Esophagus (tissue), 2 donors: Measurements from ENCODE around the gene GPR18. TPM values are rescaled to one million over a fixed set of nuclear protein-coding genes. Genes with fewer than 3 reads are reported as not detected.
A peak's percentile ranks its signal among the peaks of the same experiment; 100 is the strongest.

Experiments
- H3K27ac ChIP-seq, 2 donors: one replicate each; pipeline ENCODE4 v1.5.1; 2013; ENCODE audit warnings: low read depth in 2 of 2, mild to moderate bottlenecking in 2 of 2, inconsistent platforms in 1 of 2, low read length in 1 of 2, moderate library complexity in 1 of 2
- H3K27me3 ChIP-seq, 2 donors: one replicate each; pipeline ENCODE4 v1.6.1; 2013; ENCODE audit warnings: low read length in 2 of 2, control low read depth in 1 of 2, mild to moderate bottlenecking in 1 of 2; ENCODE audit not compliant: insufficient read depth in 2 of 2, control insufficient read depth in 1 of 2
- H3K36me3 ChIP-seq, 2 donors: one replicate each; pipeline ENCODE4 v1.6.1; 2013; ENCODE audit warnings: low read length in 1 of 2; ENCODE audit not compliant: control insufficient read depth in 2 of 2, insufficient read depth in 2 of 2
- H3K4me1 ChIP-seq, 2 donors: one replicate each; pipeline ENCODE4 v1.6.1; 2013; ENCODE audit warnings: low read length in 1 of 2; ENCODE audit not compliant: control insufficient read depth in 2 of 2, insufficient read depth in 2 of 2
- H3K4me3 ChIP-seq, 2 donors: one replicate each; pipeline ENCODE4 v1.5.1; 2013; ENCODE audit warnings: low read length in 2 of 2, mild to moderate bottlenecking in 2 of 2, low read depth in 1 of 2, moderate library complexity in 1 of 2
- H3K9me3 ChIP-seq, 2 donors: one replicate each; pipeline ENCODE4 v1.6.1; 2013; ENCODE audit warnings: mild to moderate bottlenecking in 2 of 2, low read depth in 1 of 2, low read length in 1 of 2, moderate library complexity in 1 of 2; ENCODE audit not compliant: control insufficient read depth in 2 of 2, insufficient read depth in 1 of 2
- WGBS, 2 donors: extraction: QIAGEN DNeasy Blood & Tissue Kit; methylation state at CpG; one replicate each; pipeline ENCODE4 v1.1.7; 2013; 5-methylcytosine and 5-hydroxymethylcytosine counted together
- polyA plus RNA-seq, 2 donors: library from polyadenylated mRNA; stranded (reverse); fragments of 200-250 nt; gene quantifications; one replicate each; pipeline ENCODE4 v1.2.3, GENCODE V29; 2013
- donor health status: healthy with polysubstance abuse.
- donor health status: Bipolar disorder and iron deficiency.

GPR18 gene
- polyA plus RNA-seq, 2 donors, result 0.12 to 0.24 TPM

DNA sequence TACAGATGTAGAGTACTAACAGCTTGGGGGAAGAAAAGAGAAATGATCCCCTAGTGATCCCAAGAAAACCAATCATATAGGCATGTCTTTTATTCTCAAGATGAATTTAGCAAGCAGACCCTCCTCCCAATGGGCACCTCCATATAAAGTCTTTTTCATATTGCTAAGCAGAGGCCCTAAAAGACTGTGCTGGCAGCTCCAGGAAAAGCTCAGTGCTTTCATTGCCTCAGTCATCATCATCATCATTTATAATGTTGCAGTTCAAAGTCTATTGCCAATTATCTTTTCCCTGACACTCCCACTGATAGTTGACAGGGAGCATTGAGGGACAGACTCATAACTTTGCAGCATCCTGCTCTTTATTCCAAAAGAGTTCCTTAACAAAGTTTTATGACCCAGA is 36.0 kb upstream of the GPR18 start:
- no peaks in the 10 kb centered on the region for H3K4me1 ChIP-seq
- no peak overlapping the region for H3K27ac ChIP-seq
- H3K27me3 ChIP-seq, result no peaks in the 10 kb centered on the region
- H3K36me3 ChIP-seq, result peaks cover 0 to 3% of the 10 kb centered on the region in 2 donors
- H3K9me3 ChIP-seq, result no peaks in the 10 kb centered on the region
- no peak overlapping the region for H3K4me3 ChIP-seq

DNA sequence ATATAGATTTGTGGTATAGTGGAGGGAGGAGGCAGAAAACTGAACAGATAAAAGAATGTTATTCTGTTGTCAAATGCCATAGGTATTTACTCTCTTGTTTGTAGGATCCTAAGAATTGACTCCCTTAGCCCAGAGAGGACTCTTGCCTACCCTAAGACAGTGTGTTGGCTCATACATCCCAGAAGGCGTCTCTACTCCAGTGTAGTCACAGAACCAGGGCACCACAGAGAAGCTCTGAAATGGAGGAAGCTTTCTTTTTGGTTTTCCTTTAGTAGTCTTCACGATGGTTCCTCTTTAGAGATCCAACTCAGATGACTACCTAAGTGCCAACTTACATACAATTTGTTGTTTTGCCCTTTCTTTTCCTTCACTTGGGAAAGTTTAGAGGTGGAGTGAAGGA is 35.0 kb upstream of the GPR18 start:
- Histone ChIP-seq H3K27me3 (no peaks in the 10 kb centered on the region), H3K9me3 (no peaks in the 10 kb centered on the region), H3K4me1 (no peaks in the 10 kb centered on the region), H3K27ac (no peak overlapping the region), H3K4me3 (no peak overlapping the region), H3K36me3 (peaks cover 0 to 3% of the 10 kb centered on the region in 2 donors)
- 88 to 91% methylated on average over 2 of the region's 2 CpGs for WGBS, 2 donors

DNA sequence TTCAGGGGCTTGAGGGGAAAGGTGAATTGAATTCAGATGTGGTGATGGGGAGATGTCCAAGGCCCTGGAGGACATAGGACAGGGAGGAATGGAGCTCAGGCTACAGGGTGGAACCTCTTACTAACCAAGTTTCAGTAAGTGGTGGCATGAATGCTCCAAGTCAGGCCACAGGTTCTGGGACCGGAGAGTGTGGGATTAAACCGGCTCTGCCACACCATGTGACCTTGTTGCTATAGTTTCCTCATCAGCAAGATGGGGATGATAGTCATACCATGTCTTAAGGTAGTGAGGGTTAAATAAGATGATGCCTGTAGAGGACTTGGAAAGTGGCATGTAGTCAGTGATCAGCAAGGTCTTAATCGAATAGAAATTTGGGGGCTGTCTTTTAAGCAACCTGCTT is 32.7 kb upstream of the GPR18 start:
- WGBS, 2 donors, result 68% methylated on average over 3 of the region's 3 CpGs
- Histone ChIP-seq H3K9me3 (no peaks in the 10 kb centered on the region), H3K27ac (peak overlapping the region; percentile 62 to 63), H3K27me3 (no peaks in the 10 kb centered on the region), H3K4me1 (no peaks in the 10 kb centered on the region), H3K4me3 (no peak overlapping the region), H3K36me3 (peaks cover 0 to 3% of the 10 kb centered on the region in 2 donors)

DNA sequence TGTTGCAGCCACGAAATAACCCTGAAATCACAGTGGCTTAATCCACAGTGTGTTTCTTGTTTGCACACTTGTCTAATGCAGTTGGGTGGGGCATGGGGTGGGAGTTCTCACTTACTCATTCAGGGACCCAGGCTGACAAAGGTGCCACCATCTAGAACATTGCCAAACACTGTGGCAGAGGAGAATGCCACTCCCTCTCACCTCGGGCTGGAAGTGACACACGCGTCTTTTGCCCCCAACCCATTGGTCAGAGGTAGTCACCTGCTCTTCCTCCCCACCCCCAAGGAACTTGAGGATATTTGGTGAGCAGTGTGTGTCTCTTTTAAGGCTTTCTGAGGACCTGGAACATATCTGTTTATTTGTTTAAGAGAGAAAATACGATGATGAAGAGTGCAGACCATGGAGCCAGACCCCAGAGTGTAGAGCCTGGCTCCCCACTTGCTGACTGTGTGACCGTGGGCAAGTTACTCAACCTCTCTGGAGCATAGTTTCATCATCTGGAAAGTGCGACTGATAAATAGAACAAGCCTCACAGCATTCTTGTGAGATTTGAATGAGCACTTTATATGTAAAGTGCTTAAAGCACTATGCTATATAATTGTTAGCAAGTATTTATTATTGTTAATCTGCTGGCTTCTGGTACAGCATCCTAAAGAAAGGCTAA is 31.6 kb upstream of the GPR18 start:
- peak overlapping the region; percentile 73 to 90 for H3K27ac ChIP-seq
- H3K36me3 ChIP-seq, result no peaks in the 10 kb centered on the region
- H3K4me1 ChIP-seq, result no peaks in the 10 kb centered on the region
- no peaks in the 10 kb centered on the region for H3K27me3 ChIP-seq
- 54 to 74% methylated on average over 7 of the region's 7 CpGs for WGBS, 2 donors
- H3K4me3 ChIP-seq, result no peak overlapping the region
- no peaks in the 10 kb centered on the region for H3K9me3 ChIP-seq

DNA sequence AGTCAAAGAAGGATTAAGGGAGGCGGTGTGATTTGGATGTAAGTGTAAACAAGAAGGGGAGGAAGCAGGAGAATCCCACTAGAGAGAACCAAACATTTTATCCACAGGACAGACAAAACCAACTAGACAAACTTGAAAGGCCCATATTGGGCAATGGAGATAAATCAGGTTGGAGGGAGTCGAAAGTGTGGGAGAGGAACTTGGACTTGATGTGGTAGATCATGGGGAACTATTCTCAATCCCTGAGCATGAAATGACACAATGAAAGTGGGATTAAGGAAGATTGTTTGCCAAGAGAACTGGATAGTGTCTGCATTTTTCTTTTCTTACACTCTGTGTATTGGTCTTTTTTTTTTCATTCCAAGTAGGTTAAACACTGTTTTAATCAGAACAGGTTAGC is 31.1 kb upstream of the GPR18 start:
- WGBS, 2 donors, result 49 to 58% methylated on average over 2 of the region's 2 CpGs
- Histone ChIP-seq H3K9me3 (no peaks in the 10 kb centered on the region), H3K4me1 (no peaks in the 10 kb centered on the region), H3K27ac (peak overlapping the region; percentile 26 to 78), H3K4me3 (no peak overlapping the region), H3K36me3 (no peaks in the 10 kb centered on the region), H3K27me3 (no peaks in the 10 kb centered on the region)

DNA sequence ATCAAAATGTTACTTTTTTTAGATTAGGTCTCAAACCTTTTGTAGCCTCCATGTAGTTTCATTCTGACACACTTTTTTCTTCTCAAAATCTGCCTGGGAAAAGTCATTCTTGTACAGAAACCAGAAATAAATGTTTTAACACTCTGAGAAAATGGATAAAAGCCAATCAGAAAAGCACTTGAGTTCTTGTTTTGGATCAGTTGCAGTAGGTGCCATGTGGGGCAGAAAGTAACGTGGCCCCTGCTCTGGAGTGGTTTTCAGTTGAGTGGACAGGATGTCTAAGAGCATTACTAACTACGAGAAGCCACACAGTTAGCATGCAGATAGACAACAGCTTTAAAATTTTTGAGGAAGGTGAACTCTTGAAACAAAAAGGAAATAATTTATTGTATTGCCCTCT is 29.9 kb upstream of the GPR18 start:
- no peak overlapping the region for H3K4me3 ChIP-seq
- 45 to 57% methylated on average over 2 of the region's 2 CpGs for WGBS, 2 donors
- H3K4me1 ChIP-seq, result no peaks in the 10 kb centered on the region
- peak overlapping the region in 1 of 2 donors; percentile 71 for H3K27ac ChIP-seq
- no peaks in the 10 kb centered on the region for H3K9me3 ChIP-seq
- H3K36me3 ChIP-seq, result no peaks in the 10 kb centered on the region
- no peaks in the 10 kb centered on the region for H3K27me3 ChIP-seq

DNA sequence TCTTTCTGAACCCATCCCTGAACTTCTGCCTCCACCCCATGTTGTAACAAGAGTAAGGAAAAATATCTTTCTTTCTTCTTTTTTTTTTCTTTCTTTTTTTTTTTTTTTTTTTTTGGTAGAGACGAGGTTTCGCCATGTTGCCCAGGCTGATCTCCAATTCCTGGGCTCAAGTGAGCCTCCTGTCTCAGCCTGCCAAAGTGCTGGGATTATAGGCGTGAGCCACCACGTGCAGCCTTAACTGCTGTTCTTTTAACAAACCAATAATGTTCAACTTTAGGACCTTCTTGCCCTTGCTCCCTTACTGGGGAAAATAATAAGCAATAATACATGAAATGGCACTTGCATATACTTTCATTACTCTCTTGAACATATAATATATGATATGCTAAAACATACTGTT is 29.4 kb upstream of the GPR18 start:
- Histone ChIP-seq H3K27me3 (no peaks in the 10 kb centered on the region), H3K4me3 (no peak overlapping the region), H3K4me1 (no peaks in the 10 kb centered on the region), H3K9me3 (no peaks in the 10 kb centered on the region), H3K27ac (peak overlapping the region in 1 of 2 donors; percentile 30), H3K36me3 (no peaks in the 10 kb centered on the region)
- WGBS, 2 donors, result 29 to 57% methylated on average over 4 of the region's 4 CpGs

DNA sequence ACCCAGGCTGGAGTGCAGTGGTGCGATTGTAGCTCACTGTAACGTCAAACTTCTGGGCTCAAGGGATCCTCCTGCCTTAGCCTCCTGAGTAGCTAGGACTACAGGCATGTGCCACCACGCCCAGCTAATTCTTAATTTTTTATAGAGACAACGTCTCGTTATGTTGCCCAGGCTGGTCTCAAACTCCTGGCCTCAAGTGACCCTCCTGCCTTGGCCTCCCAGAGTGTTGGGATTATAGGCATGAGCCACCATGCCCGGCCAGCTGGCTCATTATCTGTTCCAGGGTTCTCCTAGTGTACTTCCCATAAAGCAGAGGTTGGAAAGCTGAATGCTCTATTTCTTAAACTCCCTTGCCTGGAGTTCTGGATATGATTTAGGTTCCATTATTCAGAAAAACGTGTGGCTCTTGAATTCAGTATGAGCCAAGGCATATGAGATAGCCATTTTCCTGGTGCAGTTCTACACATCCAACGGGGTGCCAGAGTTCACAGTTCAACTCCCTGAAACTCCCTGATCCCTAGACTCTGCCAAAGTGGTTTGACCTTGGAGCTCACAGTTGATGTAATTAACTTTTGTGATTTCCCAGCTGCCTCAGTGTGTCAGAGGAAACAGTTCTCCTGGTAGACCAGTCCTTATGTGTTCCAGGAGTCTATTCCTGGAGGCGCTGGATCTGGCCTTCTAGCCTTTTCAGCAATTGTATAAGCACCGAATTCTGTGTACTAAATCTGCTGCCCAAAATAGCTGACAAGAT is 27.4 kb upstream of the GPR18 start:
- H3K36me3 ChIP-seq, result peaks cover 0 to 5% of the 10 kb centered on the region in 2 donors
- peaks cover 0 to 4% of the 10 kb centered on the region in 2 donors for H3K4me1 ChIP-seq
- no peaks in the 10 kb centered on the region for H3K9me3 ChIP-seq
- WGBS, 2 donors, result 71 to 79% methylated on average over 10 of the region's 10 CpGs
- H3K27ac ChIP-seq, result peak overlapping the region in 1 of 2 donors; percentile 13
- H3K4me3 ChIP-seq, result no peak overlapping the region
- no peaks in the 10 kb centered on the region for H3K27me3 ChIP-seq

DNA sequence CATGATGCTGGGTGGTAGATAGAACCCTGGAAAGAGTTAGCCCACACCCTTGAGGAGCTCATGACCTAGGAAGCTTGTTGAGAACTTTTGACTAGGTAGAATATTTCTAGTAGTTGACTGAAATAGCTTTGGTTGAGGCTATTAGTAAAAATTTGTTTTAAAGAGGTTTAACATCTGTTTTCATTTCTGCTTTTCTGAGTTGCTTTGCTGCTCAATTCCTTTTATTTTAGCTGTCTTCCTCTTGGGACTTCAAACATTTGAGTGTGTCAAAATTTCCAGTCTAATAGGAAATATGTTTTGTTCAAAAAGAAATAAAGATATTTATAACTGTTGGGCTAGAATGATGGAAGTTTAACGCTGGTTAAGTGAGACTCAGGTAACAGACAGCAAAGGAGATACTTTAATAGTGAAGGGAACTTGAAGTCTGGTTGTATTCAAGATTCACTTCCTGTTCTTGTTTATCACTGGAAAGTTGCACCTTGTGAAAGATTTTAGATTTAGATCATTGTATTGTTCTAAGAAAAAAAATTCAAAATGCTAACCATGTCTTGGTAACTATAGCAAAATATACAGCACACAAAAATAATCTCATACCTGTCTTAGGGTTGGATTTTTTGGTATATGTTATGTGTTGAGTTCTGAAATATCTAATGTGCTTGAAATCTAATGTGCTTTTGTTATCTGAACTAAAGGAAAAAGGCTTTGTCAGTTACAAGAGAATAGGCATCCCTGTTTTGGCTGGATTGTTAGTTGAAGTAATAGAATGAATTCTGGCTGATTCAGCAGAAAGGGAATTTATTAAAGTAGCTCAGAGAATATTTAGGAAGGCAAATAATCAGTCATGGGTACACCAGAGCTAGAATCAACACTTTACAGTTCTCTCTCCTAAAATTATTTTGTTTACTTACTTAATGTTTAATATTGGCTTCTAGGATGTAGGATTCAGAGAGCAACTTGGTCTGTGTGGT is 24.4 kb upstream of the GPR18 start:
- WGBS, 2 donors, result 55 to 56% methylated on average over 1 of the region's 1 CpG
- peak overlapping the region; percentile 54 to 66 for H3K27ac ChIP-seq
- H3K9me3 ChIP-seq, result no peaks in the 10 kb centered on the region
- H3K27me3 ChIP-seq, result no peaks in the 10 kb centered on the region
- no peak overlapping the region for H3K4me3 ChIP-seq
- H3K4me1 ChIP-seq, result peaks cover 0 to 4% of the 10 kb centered on the region in 2 donors
- H3K36me3 ChIP-seq, result peaks cover 0 to 5% of the 10 kb centered on the region in 2 donors
